Measurements from ENCODE around the gene ZBTB12.

ZBTB12 gene

GRCh38 chr6:31850765-31851484, 51.0 kb downstream of the ZBTB12 start:
- Histone ChIP-seq H3K27ac (no peak overlapping the region), H3K36me3 (ENCODE audit: insufficient read depth) (no peaks in the 10 kb centered on the region), H3K9ac (no peak overlapping the region), H3K4me3 (IDR thresholded peaks at IDR 0.05; ENCODE audit: insufficient read depth, low read depth, low read length) (no peak overlapping the region), H3K79me2 (ENCODE audit: insufficient read depth, low read depth) (no peaks in the 10 kb centered on the region), H3K4me2 (no peak overlapping the region), H2AFZ (ENCODE audit: low read depth) (no peak overlapping the region), H3K4me1 (ENCODE audit: low read depth, poor library complexity, severe bottlenecking) (no peaks in the 10 kb centered on the region), H3K27me3 (ENCODE audit: insufficient read depth, low read depth) (no peaks in the 10 kb centered on the region), H4K20me1 (ENCODE audit: insufficient read depth) (no peaks in the 10 kb centered on the region)
- no peak for TF ChIP-seq CTCF (conservative IDR thresholded peaks at IDR 0.05; ENCODE audit: low read depth, low read length)

Data from KMS-11 (cell line).